ENCODE results near the gene MAGEB16. TPM values are rescaled to one million over a fixed set of nuclear protein-coding genes. Genes with fewer than 3 reads are reported as not detected.

Gene MAGEB16
- total RNA-seq = not detected in 2 replicates

DNA sequence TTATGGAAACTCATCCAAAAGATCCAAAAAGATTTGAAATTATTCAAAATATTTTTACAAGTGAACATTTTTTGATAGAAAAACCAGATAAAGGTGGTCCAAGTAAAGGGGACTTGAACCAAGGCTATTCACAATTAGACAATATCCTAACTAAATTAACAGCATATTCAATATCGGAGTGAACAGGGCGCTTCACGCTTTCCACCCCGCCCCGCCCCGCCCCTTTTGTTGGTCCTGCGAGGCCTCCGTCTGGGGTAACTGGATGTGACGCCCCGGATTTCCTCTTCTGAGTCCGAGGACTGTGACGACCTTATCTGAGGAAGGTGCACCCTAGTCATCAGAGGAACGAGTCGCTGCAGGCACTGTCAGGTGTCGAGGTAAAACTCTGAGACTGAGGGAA lies at the start of gene MAGEB16:
Gene MAGEB16 (plus strand): TSS at position 301 of the 400 bp plus-strand sequence. CDS start 3,855 bp downstream, outside the sequence.

Other genes with a start within 250 kb of the MAGEB16 start
- gene CFAP47, start 121.4 kb downstream of the MAGEB16 start, total RNA-seq = under 0.01 TPM in 1 of 2 replicates, not detected in the other